ENCODE data around the gene LY6G6F. TPM values are rescaled to one million over a fixed set of nuclear protein-coding genes. Genes with fewer than 3 reads are reported as not detected.

LY6G6F gene
- total and polyA plus RNA-seq, 3 experiments from 2014 or later: not detected

- ChIA-PET POLR2A (no interaction called here), CTCF (interaction anchor here (1.3 kb wide), 1 partner anchor 54 kb away, joined by 3 read pairs; no protein-coding TSS in a partner anchor)
- Mint-ChIP-seq H3K36me3 (no peaks in the 10 kb centered on the region), H3K27ac (peak within 1 kb of the TSS in 1 of 8 donors; percentile 17), H3K4me3 (no peak within 1 kb of the TSS), H3K4me1 (peaks cover 10 to 18% (median 14%) of the 10 kb centered on the region in 3 donors), H3K9me3 (no peaks in the 10 kb centered on the region), H3K27me3 (peaks cover 0 to 2% of the 10 kb centered on the region in 2 donors)
- Histone ChIP-seq H3K4me3 (ENCODE audit: low read length) (no peak within 1 kb of the TSS), H3K27me3 (ENCODE audit: insufficient read depth, low read length, poor library complexity, severe bottlenecking) (no peaks in the 10 kb centered on the region), H3K27ac (ENCODE audit: low read depth, low read length) (no peak within 1 kb of the TSS), H3K36me3 (ENCODE audit: insufficient read depth, low read length) (no peaks in the 10 kb centered on the region), H3K9me3 (ENCODE audit: low read length) (no peaks in the 10 kb centered on the region), H3K4me1 (ENCODE audit: insufficient read depth, low read length) (peaks cover 5% of the 10 kb centered on the region)
- no peak for DNase-seq
These were observed 8.6 kb downstream of the LY6G6F start, which contains the start of gene LY6G6D for GRCh38 chr6:31715022-31715958. Gene LY6G6D, plus strand, starts transcription at chr6:31715348. Its CDS starts 8 bp downstream, at chr6:31715356.

DNA sequence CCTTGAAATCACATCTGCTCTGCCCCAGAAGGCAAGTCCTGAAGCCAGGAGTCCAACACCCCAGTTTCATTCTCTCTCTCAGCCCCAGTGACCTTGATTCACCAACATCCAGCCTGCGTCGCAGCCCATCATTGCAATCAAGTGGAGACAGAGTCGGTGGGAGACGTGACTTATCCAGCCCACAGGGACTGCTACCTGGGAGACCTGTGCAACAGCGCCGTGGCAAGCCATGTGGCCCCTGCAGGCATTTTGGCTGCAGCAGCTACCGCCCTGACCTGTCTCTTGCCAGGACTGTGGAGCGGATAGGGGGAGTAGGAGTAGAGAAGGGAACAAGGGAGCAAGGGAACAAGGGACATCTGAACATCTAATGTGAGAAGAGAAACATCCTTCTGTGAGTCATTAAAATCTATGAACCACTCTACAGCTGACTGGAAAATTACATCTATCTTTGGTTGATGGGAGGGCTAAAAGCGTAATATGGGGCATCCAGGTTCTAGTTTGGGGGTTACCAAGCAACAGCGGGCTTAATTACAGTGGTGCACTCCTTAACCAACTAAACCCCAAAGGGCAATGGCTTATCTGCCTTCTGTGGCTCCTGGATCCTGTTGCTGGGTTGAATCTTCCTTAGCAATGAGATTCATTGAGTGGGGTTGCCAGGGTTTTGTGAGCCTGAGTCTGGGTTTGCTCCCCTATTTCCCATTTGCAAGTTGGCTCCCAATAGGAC lies 11.0 kb downstream of the LY6G6F start:
- no peaks in the 10 kb centered on the region for H3K9me3 ChIP-seq (ENCODE audit: low read length)
- no peaks in the 10 kb centered on the region for H3K27me3 ChIP-seq (ENCODE audit: insufficient read depth, low read length, poor library complexity, severe bottlenecking)
- no peaks in the 10 kb centered on the region for H3K36me3 ChIP-seq (ENCODE audit: insufficient read depth, low read length)
- no peak overlapping the region for H3K4me3 ChIP-seq (ENCODE audit: low read length)
- H3K36me3 Mint-ChIP-seq: no peaks in the 10 kb centered on the region
- ChIA-PET CTCF (no interaction called here), POLR2A (interaction anchor here (0.6 kb wide), 1 partner anchor 21 kb away, joined by 6 read pairs; no protein-coding TSS in a partner anchor)
- H3K4me1 Mint-ChIP-seq: no peaks in the 10 kb centered on the region
- H3K27me3 Mint-ChIP-seq: peaks cover 0 to 2% of the 10 kb centered on the region in 2 donors
- H3K4me3 Mint-ChIP-seq: no peak overlapping the region
- H3K27ac ChIP-seq (ENCODE audit: low read depth, low read length): no peak overlapping the region
- H3K27ac Mint-ChIP-seq: no peak overlapping the region
- H3K4me1 ChIP-seq (ENCODE audit: insufficient read depth, low read length): no peaks in the 10 kb centered on the region
- no peaks in the 10 kb centered on the region for H3K9me3 Mint-ChIP-seq
- no peak for DNase-seq

DNA sequence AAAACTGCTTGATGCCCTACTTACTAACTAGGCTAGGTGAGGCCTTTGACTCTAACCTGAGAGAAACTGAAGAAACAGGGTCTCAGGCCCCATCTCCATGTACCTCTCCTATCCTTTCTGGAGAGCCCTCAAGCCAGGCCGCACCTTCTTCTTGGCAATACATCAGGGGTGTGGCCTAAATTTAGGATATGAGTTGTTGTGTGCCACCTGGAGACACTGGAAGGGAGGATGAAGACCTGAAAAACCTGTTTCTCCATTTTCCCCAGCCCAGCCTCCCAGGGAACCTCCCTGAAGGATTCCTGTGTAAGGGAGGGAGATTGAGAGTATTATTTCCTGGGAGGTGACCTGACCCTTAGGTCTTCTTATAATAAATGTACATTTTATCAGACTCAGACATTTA lies 11.6 kb downstream of the LY6G6F start:
- ChIA-PET CTCF (no interaction called here), POLR2A (no interaction called here)
- Mint-ChIP-seq H3K27me3 (peaks cover 0 to 2% of the 10 kb centered on the region in 2 donors), H3K27ac (no peak overlapping the region), H3K4me1 (peaks cover 0 to 2% (median under 1%) of the 10 kb centered on the region in 3 donors), H3K4me3 (no peak overlapping the region), H3K9me3 (no peaks in the 10 kb centered on the region), H3K36me3 (no peaks in the 10 kb centered on the region)
- Histone ChIP-seq H3K36me3 (ENCODE audit: insufficient read depth, low read length) (no peaks in the 10 kb centered on the region), H3K9me3 (ENCODE audit: low read length) (no peaks in the 10 kb centered on the region), H3K4me3 (ENCODE audit: low read length) (no peak overlapping the region), H3K27me3 (ENCODE audit: insufficient read depth, low read length, poor library complexity, severe bottlenecking) (no peaks in the 10 kb centered on the region), H3K27ac (ENCODE audit: low read depth, low read length) (no peak overlapping the region), H3K4me1 (ENCODE audit: insufficient read depth, low read length) (no peaks in the 10 kb centered on the region)
- no peak for DNase-seq

DNA sequence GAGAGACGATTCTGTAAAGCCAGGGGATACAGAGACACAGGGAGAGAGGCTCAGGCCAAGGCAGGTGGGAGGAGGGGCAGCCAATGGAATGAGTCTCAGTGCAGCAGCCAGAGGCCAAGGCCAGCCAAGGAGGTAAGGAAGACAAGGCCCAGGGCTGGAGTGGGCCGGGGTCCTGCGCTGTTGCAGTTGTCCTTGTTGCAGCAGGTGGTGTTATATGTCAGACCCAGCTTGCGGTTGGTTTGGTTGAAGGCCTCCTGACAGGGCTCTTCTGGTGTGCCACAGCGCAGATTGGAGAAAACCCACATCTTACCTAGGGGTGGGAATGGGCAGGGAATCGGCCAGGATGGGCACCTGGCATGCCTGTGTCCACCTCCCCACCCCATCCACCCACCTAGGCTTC lies 12.3 kb downstream of the LY6G6F start:
- Mint-ChIP-seq H3K4me1 (peaks cover 0 to 5% (median 2%) of the 10 kb centered on the region in 3 donors), H3K4me3 (no peak overlapping the region), H3K27ac (no peak overlapping the region), H3K27me3 (peaks cover 0 to 2% of the 10 kb centered on the region in 2 donors), H3K36me3 (no peaks in the 10 kb centered on the region), H3K9me3 (no peaks in the 10 kb centered on the region)
- H3K27ac ChIP-seq (ENCODE audit: low read depth, low read length): no peak overlapping the region
- no peaks in the 10 kb centered on the region for H3K36me3 ChIP-seq (ENCODE audit: insufficient read depth, low read length)
- no peaks in the 10 kb centered on the region for H3K4me1 ChIP-seq (ENCODE audit: insufficient read depth, low read length)
- no peak for DNase-seq
- POLR2A ChIA-PET: no interaction called here
- H3K27me3 ChIP-seq (ENCODE audit: insufficient read depth, low read length, poor library complexity, severe bottlenecking): no peaks in the 10 kb centered on the region
- CTCF ChIA-PET: no interaction called here
- no peaks in the 10 kb centered on the region for H3K9me3 ChIP-seq (ENCODE audit: low read length)
- H3K4me3 ChIP-seq (ENCODE audit: low read length): no peak overlapping the region

- no peak for DNase-seq
- CTCF ChIA-PET: interaction anchor here (0.9 kb wide), 1 partner anchor 140 kb away, joined by 3 read pairs; no protein-coding TSS in a partner anchor
- no peaks in the 10 kb centered on the region for H3K27me3 ChIP-seq (ENCODE audit: insufficient read depth, low read length, poor library complexity, severe bottlenecking)
- Mint-ChIP-seq H3K4me1 (peaks cover 0 to 9% (median 2%) of the 10 kb centered on the region in 3 donors), H3K27me3 (peaks cover 0 to 2% of the 10 kb centered on the region in 2 donors), H3K9me3 (no peaks in the 10 kb centered on the region), H3K36me3 (no peaks in the 10 kb centered on the region), H3K27ac (peak overlapping the region in 1 of 8 donors; percentile 38), H3K4me3 (no peak overlapping the region)
- no peaks in the 10 kb centered on the region for H3K36me3 ChIP-seq (ENCODE audit: insufficient read depth, low read length)
- no peak overlapping the region for H3K4me3 ChIP-seq (ENCODE audit: low read length)
- H3K4me1 ChIP-seq (ENCODE audit: insufficient read depth, low read length): no peaks in the 10 kb centered on the region
- POLR2A ChIA-PET: no interaction called here
- no peak overlapping the region for H3K27ac ChIP-seq (ENCODE audit: low read depth, low read length)
- no peaks in the 10 kb centered on the region for H3K9me3 ChIP-seq (ENCODE audit: low read length)
These were observed 13.6 kb downstream of the LY6G6F start for GRCh38 chr6:31720196-31720770.

DNA sequence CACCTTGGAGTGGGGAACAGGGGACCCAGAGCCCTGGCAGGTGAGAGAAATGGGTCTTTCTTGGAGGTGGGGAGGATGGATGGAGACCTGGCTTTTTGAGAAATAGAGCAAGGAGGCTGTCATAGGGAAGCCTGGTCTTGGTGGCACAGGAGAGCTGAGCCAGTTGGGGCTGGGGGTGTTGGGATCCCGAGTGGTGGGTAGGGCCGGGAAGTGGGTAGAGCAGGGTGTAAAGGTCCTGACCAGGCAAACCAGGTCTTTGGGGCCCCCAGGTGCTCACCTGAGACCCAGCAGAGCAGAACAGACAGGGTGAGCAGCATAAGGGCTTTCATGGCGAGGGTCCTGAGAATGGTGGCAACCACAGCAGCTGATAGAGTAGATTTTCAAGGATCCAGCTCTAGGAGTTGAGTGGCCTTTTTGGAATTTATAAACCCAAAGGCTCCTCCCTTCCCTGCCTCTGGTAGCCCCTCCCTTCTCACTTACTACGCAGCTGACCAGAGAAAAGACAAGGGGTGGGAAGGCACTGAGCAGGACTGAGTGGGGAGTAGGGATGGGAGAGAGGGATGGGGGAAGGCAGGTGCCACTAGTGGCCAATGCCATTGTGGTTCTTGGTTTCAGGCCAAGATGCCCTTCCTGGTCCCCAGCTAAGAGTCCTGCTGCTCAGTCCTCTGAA lies 14.8 kb downstream of the LY6G6F start, which contains the start of gene LY6G6C:
TSS of gene LY6G6C (minus strand) at position 396 of the 670 bp plus-strand sequence. CDS start at position 329, 67 bp downstream.
- H3K9me3 ChIP-seq (ENCODE audit: low read length): no peaks in the 10 kb centered on the region
- POLR2A ChIA-PET: no interaction called here
- H3K27me3 Mint-ChIP-seq: peaks cover 0 to 2% of the 10 kb centered on the region in 2 donors

DNA sequence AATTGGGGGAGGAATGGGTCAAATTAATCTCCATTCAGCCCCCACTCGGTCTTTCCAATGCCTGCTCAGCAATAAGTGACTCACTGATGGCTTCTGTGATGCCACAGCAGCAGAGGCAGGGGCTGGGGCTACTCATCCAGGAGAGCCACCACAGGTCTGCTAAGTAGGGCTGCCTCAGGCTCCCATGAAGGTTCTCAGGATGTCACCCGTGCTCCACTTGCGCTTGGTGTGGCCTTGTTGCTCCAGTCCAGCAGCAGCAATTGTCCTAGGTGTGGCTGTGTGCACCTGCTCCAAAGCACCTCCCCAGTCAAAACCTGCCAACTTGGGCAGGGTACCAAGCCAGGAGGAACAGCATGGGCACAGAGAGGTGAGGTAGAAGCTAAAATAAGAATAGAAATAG lies 15.5 kb downstream of the LY6G6F start:
- Mint-ChIP-seq H3K36me3 (peaks cover 0 to 6% (median 2%) of the 10 kb centered on the region in 3 donors), H3K27ac (peak overlapping the region in 1 of 8 donors; percentile 47), H3K9me3 (no peaks in the 10 kb centered on the region), H3K4me1 (peaks cover 4 to 9% (median 6%) of the 10 kb centered on the region in 3 donors), H3K4me3 (no peak overlapping the region), H3K27me3 (peaks cover 0 to 2% of the 10 kb centered on the region in 2 donors)
- Histone ChIP-seq H3K4me1 (ENCODE audit: insufficient read depth, low read length) (peaks cover 7% of the 10 kb centered on the region), H3K36me3 (ENCODE audit: insufficient read depth, low read length) (peaks cover under 1% of the 10 kb centered on the region), H3K4me3 (ENCODE audit: low read length) (no peak overlapping the region), H3K9me3 (ENCODE audit: low read length) (no peaks in the 10 kb centered on the region), H3K27me3 (ENCODE audit: insufficient read depth, low read length, poor library complexity, severe bottlenecking) (no peaks in the 10 kb centered on the region), H3K27ac (ENCODE audit: low read depth, low read length) (no peak overlapping the region)
- ChIA-PET CTCF (no interaction called here), POLR2A (no interaction called here)
- no peak for DNase-seq

More for the DNA sequence above, 14.8 kb downstream of the LY6G6F start, which contains the start of gene LY6G6C:
- Mint-ChIP-seq H3K36me3 (peaks cover 0 to 5% (median 0%) of the 10 kb centered on the region in 3 donors), H3K9me3 (no peaks in the 10 kb centered on the region), H3K4me3 (peak within 1 kb of the TSS in 1 of 7 donors; percentile 41), H3K27ac (peak within 1 kb of the TSS in 1 of 8 donors; percentile 80), H3K4me1 (peaks cover 4 to 9% (median 6%) of the 10 kb centered on the region in 3 donors)
- no peak within 1 kb of the TSS for H3K4me3 ChIP-seq (ENCODE audit: low read length)
- H3K27ac ChIP-seq (ENCODE audit: low read depth, low read length): no peak within 1 kb of the TSS
- CTCF ChIA-PET: no interaction called here
- DNase-seq: peak in 1 of 5 donors; percentile 30
- H3K27me3 ChIP-seq (ENCODE audit: insufficient read depth, low read length, poor library complexity, severe bottlenecking): no peaks in the 10 kb centered on the region
- H3K36me3 ChIP-seq (ENCODE audit: insufficient read depth, low read length): no peaks in the 10 kb centered on the region
- peaks cover 4% of the 10 kb centered on the region for H3K4me1 ChIP-seq (ENCODE audit: insufficient read depth, low read length)
